Fibroblast of upper back skin (primary cell): Measurements from ENCODE around the gene OR2A7.
"Not testable (repeated sequence)": the region's sequence is repeated elsewhere in the genome, so short reads cannot be mapped to it uniquely, and the experiment has no call there.

Experiments used
- DNase-seq: peaks from one replicate; pipeline ENCODE4 v3.0.0-alpha.2; 2013

Gene OR2A7, protein sequence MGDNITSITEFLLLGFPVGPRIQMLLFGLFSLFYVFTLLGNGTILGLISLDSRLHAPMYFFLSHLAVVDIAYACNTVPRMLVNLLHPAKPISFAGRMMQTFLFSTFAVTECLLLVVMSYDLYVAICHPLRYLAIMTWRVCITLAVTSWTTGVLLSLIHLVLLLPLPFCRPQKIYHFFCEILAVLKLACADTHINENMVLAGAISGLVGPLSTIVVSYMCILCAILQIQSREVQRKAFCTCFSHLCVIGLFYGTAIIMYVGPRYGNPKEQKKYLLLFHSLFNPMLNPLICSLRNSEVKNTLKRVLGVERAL

DNA sequence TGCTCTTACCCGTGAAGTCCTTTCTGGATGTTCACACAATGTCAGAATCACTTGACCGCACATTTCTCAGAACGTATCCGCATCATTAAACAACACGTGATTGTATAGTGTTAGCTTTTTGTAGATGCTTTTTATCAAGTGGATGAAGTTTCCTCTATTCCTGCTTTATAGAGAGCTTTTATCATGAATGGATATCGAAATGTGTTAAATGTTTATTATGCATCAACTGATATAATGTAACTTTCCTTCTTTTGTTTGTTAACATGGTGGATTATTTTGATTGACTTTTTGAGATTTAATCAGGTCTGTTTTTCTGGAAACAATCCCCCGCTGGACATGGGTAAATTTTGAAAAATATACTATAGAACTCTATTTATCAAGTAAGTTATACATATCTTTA, at the start of gene OR2A7:
Gene OR2A7, minus strand, starts transcription at position 101 of the 400 bp plus-strand sequence. CDS start 5,164 bp downstream, outside the sequence.
- not testable (repeated sequence) for DNase-seq

DNA sequence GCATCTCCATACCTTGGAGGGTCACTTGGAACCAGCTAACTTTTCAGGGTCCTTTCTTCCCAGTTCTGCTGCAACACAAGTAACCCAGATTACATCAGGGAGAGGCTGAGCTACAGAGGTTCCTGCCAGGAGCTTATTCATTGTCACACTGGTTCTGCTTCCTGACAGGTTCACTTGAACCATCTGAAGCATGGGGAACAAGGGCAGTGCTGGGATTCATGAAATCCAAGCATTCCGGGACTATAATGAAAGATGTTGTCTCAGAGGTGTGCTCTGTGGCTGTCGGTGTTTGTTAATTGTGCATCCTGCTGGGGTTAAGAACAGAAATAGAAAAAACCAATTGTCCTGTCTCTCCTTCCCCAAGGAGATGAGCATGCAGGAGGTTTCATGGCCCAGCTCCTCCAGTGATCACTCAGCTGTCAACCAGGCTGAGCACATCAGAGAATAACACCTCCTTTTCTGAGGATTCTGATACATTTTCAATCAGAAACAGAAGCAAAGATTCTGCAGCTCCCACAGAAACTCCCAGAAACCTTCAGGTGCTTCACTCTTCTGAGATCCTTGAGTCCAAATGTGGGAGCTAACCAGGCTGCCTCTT, 47.4 kb upstream of the OR2A7 start, which contains the start of gene OR2A1:
Gene OR2A1, plus strand, starts transcription at position 548 of the 598 bp plus-strand sequence. CDS start 5,706 bp downstream, outside the sequence.
- DNase-seq, result not testable (repeated sequence)

DNA sequence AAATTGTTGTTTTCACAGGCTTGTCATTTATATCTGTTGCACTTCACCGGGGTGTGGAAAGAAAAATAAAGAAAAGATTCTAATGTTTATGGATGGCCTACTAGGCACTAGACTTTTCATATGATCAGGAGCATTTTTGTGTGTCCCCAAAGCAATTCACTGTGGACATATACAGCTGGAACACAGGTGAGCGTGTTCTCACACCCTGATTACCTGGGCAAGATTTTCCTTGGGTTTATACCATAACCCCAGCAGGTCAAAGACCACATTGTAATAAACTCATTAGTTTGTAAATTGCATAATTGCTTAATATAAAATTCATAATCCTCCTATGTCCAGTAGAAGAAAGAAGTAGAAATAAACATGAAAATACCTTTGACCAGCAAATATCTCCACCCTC, 46.6 kb upstream of the OR2A7 start:
- DNase-seq, result not testable (repeated sequence)

DNA sequence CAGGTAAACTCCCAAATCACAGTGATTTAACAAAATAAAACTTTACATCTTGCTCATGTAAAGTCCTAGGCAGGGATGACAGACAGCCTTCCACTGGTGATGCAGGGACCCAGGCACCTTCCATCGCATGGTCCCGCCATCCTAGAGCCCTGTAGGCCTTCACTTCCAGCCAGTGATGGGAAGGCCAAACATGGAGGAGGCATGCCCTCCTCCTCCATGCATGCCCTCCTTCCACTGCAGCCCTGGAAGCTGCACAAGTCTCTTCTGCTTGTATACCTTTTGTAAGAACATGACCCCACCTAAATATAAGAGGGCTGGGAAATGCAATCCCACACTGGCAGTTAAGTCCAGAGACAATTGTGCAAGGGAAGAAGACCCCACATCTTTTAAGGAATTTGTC, 45.1 kb upstream of the OR2A7 start:
- DNase-seq, result not testable (repeated sequence)

DNA sequence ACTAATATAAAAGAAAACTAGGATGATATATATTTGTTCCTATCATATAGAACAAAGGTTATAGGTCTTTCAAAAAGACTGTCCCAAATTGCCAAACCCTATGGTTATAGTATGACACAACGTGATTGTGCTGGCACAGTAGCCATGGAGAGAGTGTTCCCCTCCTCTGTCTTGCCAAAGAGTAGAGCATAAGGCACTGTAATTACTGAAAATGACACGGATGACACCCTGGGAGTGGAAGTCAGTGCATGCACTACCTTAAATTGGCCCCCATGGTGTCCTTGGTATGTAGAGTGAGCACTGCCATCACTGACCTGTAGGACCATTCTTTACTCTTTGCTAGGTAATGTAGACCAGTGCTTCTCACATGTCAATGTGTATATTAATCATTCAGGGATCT, 40.6 kb upstream of the OR2A7 start:
- not testable (repeated sequence) for DNase-seq

DNA sequence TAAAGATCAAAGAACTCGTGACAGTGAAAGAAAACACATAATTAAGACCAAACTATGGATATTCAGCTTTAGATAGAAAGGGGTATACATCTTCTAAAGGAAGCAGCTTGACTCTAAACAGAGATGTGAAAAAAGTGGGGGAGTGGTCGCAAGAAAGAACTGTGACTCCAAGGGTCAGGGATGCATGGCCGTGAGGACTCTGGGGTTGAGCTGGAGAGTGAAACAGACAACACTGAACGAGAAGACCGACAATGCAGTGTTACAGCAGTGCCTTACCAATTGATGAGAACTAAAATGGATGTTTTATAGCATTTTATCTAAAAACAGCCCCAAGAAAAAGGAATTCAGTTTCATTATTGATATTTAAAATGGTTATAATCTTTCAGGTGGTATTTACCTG, 39.0 kb upstream of the OR2A7 start:
- DNase-seq, result not testable (repeated sequence)

DNA sequence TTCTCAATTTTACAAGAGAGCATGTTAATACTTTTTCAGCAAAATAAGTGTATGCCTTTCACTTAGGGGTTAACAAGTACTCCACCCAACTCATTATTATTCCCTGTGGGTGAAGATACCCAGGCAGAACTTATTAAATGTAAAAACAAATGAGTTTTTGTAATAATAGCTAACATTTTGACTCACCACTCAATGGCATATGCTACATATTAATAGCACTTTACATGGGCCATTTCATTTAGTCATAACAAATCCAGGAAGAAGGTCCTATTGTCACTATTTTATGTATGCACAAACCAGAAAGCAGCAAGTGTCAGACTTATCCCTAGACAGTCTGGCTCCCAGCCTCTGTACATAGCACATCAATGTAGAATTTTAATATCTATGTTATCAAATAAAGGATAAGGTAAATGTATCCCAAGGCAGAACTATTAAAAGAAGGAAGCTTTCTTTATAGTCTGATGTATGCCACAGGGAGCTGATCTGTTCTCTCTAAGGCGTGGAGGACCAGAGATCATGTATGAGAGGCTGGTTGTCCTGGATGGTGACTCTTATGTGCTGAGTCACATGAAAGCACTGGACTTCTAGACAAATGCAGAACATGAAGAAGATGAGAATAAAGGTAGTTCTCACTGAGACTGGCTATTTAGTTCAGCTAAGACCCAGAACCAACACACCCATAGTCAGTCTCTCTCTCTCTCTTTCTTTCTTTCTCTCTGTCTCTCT, 38.1 kb upstream of the OR2A7 start:
- not testable (repeated sequence) for DNase-seq

DNA sequence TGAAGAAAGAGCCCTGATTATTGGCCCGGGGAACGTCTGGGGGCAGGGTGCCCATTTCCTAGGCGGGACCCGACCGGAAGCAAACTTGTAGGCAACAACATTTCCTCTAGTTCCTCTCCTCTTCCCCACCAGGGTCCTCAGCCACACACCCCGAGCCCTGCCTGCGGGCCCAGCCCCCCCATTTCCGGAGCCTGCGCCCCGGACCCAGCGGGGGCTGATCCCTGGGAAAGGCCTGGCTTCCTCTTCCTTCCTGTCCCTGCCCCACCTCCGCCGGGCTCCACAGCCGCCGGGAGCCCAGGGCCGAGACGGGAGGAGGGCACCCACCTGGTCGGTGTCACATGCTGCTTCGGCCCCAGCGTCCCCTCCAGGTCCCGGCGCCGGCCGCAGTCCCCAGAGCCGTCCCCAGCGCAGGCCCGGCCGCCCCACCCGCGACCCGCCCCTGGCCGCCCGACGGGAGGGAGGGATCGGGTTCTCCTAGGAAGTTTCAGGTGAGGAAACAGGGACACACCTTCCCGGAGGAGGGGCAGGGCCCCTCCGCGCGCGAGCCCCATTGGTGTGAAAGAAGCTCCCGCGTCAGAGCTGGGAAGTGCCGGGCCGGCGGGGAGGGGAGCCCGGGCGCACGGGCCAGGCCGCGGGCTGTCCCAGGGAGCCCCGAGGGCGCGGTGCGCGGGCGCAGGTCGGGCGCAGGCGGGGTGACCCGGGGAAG, 29.4 kb upstream of the OR2A7 start:
- DNase-seq, result not testable (repeated sequence)

DNA sequence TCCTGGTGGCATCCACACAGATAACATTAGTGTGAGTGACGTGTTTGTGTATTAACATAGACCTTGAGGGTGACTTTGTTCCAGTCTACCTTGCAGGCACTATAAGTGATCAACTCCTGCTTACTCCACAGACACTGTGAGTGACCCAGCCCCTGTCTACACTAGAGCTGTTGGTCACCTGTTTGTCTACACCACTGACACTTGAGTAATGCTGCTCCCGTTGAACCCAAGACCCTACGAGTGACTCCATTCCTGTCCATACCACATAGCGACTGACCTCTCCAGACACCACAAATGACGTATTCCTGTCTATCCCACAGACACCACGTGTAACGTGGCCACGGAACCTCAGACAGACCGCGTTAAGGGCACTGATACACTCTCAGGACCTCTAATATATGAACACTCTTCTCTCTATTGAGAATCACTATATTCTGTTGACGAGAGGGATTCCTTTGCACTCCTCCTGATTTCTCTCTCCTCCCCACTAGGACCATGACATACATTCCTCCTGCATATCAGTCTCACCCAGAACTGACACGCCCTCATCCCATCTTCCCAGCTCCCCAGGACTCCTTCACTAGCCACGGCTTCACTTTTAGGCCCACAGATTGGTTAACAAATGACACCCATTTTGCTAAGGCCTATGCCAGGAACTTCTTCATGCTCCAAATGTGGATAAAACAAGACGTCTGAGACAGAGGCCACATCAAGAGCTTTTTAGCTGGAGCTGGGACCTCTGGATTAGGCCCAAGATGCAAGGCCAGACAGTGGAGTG, 28.0 kb upstream of the OR2A7 start:
- not testable (repeated sequence) for DNase-seq

DNA sequence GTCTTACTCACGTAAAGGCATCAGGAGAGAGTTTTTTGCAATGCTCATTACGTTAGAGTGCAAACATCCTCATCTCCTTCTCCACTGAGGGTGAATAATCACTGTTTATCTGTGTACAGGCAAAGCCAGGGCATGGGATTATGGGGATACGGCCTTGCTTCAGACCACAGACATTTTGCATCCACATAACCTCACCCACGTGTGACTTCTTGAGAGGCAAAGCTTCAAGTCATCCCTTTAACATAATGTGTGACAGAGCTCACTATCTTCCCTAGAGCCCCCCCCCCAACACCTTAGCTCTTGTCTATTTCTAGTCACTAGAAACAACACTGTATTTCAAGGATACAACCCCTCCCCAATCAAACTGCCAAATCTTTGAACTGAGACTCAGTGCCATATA, 27.0 kb upstream of the OR2A7 start:
- not testable (repeated sequence) for DNase-seq

DNA sequence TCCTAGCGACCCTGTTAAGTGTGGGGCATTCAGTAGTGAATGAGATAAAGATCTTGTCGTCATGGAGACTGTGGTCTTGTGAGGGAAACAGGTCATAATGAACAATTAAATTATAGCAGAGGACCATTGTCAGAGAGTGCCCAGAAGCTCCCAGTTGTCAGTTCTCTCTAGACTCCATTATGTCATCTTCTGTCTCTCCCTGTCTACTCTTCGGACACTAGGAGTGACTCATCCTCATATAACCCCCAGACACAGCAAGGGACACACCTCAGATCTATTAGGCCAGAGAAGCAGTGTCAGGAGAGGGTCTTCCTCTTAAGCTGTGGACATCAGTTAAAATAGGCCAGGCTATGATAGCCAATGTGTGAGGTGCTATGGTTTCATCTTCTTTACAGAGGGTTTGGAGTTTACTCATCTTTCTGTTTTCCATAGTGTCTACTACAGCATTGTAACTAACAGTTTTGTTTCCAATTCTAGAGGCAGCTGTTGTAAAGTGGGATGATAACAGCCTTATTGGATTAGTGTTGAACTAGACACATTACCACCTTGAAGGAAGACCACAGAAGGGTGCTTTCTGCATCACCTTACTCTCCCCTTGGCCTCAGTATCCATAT, 22.7 kb upstream of the OR2A7 start:
- not testable (repeated sequence) for DNase-seq

DNA sequence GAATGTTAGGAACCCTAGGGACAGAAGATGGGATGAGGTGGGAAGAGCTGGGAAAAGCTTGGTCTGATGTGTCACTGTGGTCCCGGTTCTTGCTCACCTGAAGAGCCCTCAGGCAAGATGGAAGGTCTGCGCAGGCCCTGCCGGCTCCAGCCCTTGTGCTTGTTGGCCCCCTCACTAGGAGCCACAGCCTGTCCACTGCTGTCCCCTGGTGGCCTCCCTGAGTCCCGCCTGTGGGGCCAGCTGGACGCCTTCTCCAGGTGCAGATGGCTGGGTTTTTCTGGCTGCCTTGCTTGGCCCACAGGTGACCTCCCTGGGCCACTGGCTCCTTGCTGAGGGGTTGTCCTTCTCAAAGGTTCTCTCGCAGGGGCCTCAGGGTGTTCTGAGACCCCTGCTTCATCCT, 19.1 kb upstream of the OR2A7 start:
- not testable (repeated sequence) for DNase-seq

DNA sequence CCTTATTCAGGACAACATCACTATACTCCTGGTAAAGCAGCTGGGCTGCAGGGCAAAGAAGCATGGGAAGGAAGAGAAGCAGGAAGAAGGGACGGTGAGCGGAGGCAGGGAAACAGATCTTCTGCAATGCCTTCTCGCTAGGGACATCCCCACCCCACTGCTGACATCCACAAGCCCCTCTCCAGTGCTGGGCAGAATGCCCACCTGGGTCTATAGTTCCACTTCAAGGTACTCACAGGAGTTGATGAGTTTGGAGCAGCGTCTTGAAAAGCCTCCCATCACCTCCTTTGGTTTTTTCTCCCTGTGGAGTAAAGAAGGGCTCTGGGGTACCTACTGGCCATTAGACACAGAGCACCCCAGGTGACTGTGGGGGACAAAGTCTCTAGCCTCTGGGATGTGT, 17.9 kb upstream of the OR2A7 start:
- DNase-seq, result not testable (repeated sequence)

DNA sequence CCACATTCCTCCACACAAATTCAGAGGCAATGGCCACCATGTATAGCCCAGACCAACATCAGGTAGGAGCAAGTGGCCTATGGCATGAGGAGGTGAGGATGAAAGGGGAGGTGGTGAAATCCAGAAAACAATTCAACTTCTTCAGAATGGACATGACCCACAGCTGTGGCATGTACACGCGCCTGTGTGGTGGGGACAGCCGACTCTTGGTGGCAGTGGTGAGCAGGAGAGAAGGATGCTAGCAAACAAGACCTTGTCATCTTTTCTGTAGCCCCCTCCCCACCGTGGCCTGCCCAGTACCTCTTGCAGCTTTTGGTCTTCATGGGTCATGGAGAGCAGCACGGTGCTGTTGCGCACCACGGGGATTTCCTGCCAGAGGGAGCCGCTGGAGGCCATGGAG, 17.4 kb upstream of the OR2A7 start:
- DNase-seq, result not testable (repeated sequence)

DNA sequence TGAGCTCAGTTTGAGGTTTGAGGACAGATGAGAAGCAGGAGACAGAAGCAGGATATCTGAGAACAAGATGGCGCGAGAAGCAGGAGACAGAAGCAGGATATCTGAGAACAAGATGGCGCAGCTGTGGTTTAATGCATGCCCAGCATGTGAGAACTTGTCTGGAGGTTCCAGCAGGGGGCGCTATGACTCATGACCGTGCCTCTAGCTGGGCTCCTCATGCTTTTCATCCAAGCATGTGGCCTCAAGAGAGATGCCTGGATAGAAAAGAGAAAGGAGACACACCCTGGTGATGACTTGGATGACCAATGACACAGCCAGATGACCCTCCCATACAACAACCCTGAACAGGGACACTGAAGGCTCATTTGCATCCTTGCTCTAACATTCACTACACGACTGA, 15.4 kb upstream of the OR2A7 start:
- DNase-seq, result not testable (repeated sequence)

DNA sequence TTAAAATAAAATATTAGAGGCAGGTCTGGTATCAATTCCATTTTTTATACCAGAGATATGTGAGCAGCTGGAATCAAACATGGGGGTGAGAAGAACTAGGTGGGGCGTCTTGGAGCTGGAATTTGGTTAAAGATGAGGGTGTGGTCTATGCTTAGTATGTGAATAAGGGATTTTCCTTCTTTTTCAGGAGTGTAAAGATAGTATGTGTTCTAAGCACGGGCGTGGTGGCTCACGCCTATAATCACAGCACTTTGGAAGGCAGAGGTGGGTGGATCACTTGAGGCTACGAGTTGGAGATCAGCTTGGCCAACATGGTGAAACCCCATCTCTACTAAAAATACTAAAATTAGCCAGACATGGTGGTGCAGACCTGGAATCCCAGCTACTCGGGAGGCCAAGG, 10.7 kb upstream of the OR2A7 start:
- not testable (repeated sequence) for DNase-seq

DNA sequence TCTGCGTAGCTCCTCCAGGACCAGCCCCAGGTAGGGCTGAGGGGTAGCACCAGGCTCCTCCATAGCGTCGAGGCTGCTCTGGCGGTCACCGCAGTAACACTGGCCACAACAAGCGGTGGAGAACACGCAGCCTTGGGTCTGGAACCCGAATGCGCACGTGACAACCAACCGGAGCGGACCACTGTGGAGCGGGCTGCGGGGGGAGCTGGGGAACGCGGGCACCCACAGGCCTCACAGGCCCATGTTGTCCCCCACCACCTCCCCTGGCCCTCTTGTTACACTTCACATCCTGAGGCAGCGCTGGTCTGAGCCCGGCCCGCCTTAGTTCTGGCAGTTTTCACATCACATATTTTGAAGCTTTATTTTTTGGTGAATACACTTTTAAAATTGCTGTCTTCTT, 4.6 kb upstream of the OR2A7 start, which contains the start of gene CTAGE8:
Gene CTAGE8, minus strand, starts transcription at position 101 of the 400 bp plus-strand sequence. Its CDS starts 38 bp downstream, at position 63.
- DNase-seq, result not testable (repeated sequence)

DNA sequence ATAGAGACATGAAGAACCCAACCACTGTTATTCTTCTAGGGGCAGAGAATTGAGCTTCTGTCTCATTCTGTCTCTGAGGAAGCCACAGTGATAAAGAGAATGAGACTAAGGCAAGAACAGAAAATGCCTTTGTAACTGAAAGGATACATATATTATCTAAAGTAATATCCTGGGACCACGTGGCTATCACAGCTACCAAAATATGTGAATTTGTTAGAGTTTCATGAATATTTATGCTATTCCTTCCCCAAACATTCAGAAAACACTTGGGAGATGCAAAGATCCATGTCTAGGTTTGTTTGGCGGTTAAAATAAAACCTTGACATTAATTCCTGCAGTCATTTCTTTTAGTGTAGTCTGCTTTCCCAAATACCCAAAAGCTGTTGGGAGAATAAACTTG, 2.5 kb downstream of the OR2A7 start:
- not testable (repeated sequence) for DNase-seq

DNA sequence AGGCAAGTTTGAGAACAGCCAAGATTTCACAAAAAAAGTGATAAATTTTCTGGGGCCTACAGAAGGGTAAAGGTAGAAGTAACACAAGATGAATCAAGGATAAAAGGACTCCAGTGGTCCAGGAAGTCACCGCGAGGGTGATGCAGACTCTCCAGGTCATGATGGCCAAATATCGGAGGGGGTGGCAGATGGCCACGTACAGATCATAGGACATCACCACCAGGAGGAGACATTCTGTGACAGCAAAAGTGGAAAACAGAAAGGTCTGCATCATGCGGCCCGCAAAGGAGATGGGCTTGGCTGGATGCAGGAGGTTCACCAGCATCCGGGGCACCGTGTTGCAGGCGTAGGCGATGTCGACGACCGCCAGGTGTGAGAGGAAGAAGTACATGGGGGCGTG, 5.5 kb downstream of the OR2A7 start:
- DNase-seq, result not testable (repeated sequence)

DNA sequence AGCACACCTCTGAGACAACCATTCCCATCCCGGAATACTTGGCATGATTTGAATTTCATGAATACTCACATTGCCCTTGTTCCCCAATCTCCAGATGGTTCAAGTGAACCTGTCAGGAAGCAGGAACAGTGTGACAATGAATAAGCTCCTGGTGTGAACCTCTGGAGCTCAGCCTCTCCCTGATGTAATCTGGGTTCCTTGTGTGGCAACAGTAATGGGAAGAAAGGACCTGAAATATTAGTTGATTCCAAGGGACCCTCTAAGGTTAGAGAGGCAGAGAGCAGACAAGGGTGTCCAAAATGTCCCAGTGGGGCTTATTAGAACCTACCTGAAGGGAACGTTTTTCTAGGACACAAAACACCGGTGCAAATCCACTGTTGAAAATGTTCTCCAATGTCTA, 8.5 kb downstream of the OR2A7 start:
- peak; percentile 1 for DNase-seq

DNA sequence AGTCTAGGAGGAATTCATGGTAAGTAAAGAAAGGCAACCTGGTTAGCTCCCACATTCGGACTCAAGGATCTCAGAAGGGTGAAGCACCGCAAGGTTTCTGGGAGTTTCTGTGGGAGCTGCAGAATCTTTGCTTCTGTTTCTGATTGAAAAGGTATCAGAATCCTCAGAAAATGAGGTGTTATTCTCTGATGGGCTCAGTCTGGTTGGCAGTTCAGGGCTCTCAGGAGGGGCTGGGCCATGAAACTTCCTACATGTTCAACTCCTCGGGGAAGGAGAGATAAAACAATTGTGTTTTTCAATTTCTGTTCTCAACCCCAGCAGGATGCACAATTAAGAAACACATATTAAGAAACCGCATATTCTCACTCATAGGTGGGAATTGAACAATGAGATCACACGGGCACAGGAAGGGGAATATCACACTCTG, 9.1 kb downstream of the OR2A7 start:
- no peak for DNase-seq
